Gastroesophageal sphincter (tissue), 4 donors: ENCODE data around the gene HECW1. TPM values are rescaled to one million over a fixed set of nuclear protein-coding genes. Genes with fewer than 3 reads are reported as not detected.

Source experiments
- ATAC-seq: fragments of 150-250 bp; one replicate; pipeline ENCODE4 v1.9.1; 2016; ENCODE audit warnings: mild to moderate bottlenecking, moderate library complexity
- H3K27ac ChIP-seq, 4 donors: fragments of 200-600 bp; sonication (generic) in 3 of 4; 1 replicate in 3 of 4; 2 replicates in 1 of 4; pipeline ENCODE4 v1.5.1; 2016 to 2019
- H3K27me3 ChIP-seq: fragments of 200-600 bp; sonication (generic); one replicate; pipeline ENCODE4 v1.5.1; 2019
- H3K36me3 ChIP-seq, 2 donors: fragments of 200-600 bp; sonication (generic); one replicate each; pipeline ENCODE4 v1.5.1; 2019; ENCODE audit warnings: control low read depth in 1 of 2
- H3K4me1 ChIP-seq, 3 donors: fragments of 200-600 bp; sonication (generic); 1 replicate in 2 of 3; 2 replicates in 1 of 3; pipeline ENCODE4 v1.5.1; 2016 to 2019; ENCODE audit warnings: control low read depth in 2 of 3
- H3K4me3 ChIP-seq, 2 donors: fragments of 200-600 bp; sonication (generic); one replicate each; pipeline ENCODE4 v1.5.1; 2019; ENCODE audit warnings: mild to moderate bottlenecking in 1 of 2, moderate library complexity in 1 of 2
- H3K9me3 ChIP-seq, 3 donors: fragments of 200-600 bp; sonication (generic); one replicate each; pipeline ENCODE4 v1.5.1; 2017 to 2019; ENCODE audit warnings: control low read depth in 2 of 3
- CTCF ChIP-seq, 4 experiments: fragments of 200-600 bp in 2 of 4; fragments of 450-650 bp in 2 of 4; sonication (generic) in 1 of 4; IDR thresholded peaks; one replicate each; pipeline ENCODE4 v1.5.1; 2017 to 2019; ENCODE audit warnings: antibody characterized with exemption in 4 of 4, mild to moderate bottlenecking in 2 of 4, moderate library complexity in 2 of 4
- EP300 ChIP-seq: sonication (generic); formaldehyde crosslinking; IDR thresholded peaks from one replicate; pipeline ENCODE4 v1.6.1; 2017; ENCODE audit warnings: antibody characterized with exemption, mild to moderate bottlenecking
- POLR2A ChIP-seq, 2 donors: fragments of 450-650 bp; IDR thresholded peaks; one replicate each; pipeline ENCODE4 v1.6.1; 2017; ENCODE audit warnings: antibody characterized with exemption in 2 of 2, mild to moderate bottlenecking in 2 of 2, moderate library complexity in 1 of 2
- POLR2AphosphoS5 ChIP-seq: sonication (generic); formaldehyde crosslinking; IDR thresholded peaks from one replicate; pipeline ENCODE4 v1.6.1; 2017; ENCODE audit warnings: antibody characterized with exemption
- WGBS, 2 donors: methylation state at CpG; one replicate each; pipeline ENCODE4 v1.1.5; 2018; ENCODE audit warnings: low coverage in 1 of 2; 5-methylcytosine and 5-hydroxymethylcytosine counted together
- total RNA-seq, 4 donors: library from RNA; depleted of rRNA; stranded (reverse); fragments of >200 nt; gene quantifications; one replicate each; pipeline ENCODE4 v1.1.0, GENCODE V29; 2016

Gene HECW1
- total RNA-seq, 4 donors from 2014 or later: 0.04 to 0.31 (median 0.13) TPM; not detected in 1

DNA sequence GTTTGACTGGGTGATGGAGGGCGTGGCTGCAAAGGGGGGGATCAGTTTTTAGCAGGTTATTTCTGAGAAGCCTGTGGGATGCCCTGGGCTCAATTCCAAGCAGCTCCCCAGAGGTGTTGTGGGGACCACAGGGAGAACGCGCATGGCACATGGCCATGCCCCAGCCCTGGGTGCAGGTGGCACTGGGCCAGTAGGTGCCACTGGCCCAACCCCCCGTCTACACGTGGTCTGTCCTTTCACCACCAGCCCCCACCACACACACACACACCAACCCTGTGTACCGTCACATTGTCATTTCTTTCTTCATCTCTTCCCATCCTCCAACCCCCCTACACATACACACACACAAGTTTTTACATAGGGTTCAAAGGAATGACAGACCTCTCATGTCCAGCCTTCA is 355.4 kb downstream of the HECW1 start:
- WGBS, 2 donors: 93% methylated on average over 3 of the region's 6 CpGs; no CpG with 5 or more reads in 1 of the 2 donors
- Histone ChIP-seq H3K36me3 (no peaks in the 10 kb centered on the region), H3K27me3 (no peaks in the 10 kb centered on the region), H3K9me3 (no peaks in the 10 kb centered on the region), H3K4me3 (no peak overlapping the region), H3K4me1 (peaks cover 0 to 3% (median 0%) of the 10 kb centered on the region in 3 donors), H3K27ac (no peak overlapping the region)
- ATAC-seq: no peak
- TF ChIP-seq POLR2A (IDR thresholded peaks at IDR 0.05) (no peak), POLR2AphosphoS5 (no peak), CTCF (IDR thresholded peaks at IDR 0.05) (no peak), EP300 (no peak)

GRCh38 chr7:43469051-43469450 is 356.6 kb downstream of the HECW1 start:
- Histone ChIP-seq H3K27ac (no peak overlapping the region), H3K36me3 (no peaks in the 10 kb centered on the region), H3K9me3 (no peaks in the 10 kb centered on the region), H3K4me3 (no peak overlapping the region), H3K27me3 (no peaks in the 10 kb centered on the region), H3K4me1 (no peaks in the 10 kb centered on the region)
- ATAC-seq: no peak
- TF ChIP-seq POLR2A (IDR thresholded peaks at IDR 0.05) (no peak), EP300 (no peak), POLR2AphosphoS5 (no peak), CTCF (IDR thresholded peaks at IDR 0.05) (no peak)
- WGBS, 2 donors: 83 to 90% methylated on average over 3 to 10 of the region's 10 CpGs

- H3K4me3 ChIP-seq: no peak overlapping the region
- H3K36me3 ChIP-seq: no peaks in the 10 kb centered on the region
- TF ChIP-seq CTCF (IDR thresholded peaks at IDR 0.05) (no peak), EP300 (no peak), POLR2AphosphoS5 (no peak), POLR2A (IDR thresholded peaks at IDR 0.05) (no peak)
- ATAC-seq: no peak
- no peaks in the 10 kb centered on the region for H3K4me1 ChIP-seq
- WGBS, 2 donors: 84 to 100% methylated on average over 1 to 5 of the region's 5 CpGs
- H3K27ac ChIP-seq: no peak overlapping the region
- no peaks in the 10 kb centered on the region for H3K27me3 ChIP-seq
- H3K9me3 ChIP-seq: no peaks in the 10 kb centered on the region
Measured at GRCh38 chr7:43470110-43470509, 357.7 kb downstream of the HECW1 start.

DNA sequence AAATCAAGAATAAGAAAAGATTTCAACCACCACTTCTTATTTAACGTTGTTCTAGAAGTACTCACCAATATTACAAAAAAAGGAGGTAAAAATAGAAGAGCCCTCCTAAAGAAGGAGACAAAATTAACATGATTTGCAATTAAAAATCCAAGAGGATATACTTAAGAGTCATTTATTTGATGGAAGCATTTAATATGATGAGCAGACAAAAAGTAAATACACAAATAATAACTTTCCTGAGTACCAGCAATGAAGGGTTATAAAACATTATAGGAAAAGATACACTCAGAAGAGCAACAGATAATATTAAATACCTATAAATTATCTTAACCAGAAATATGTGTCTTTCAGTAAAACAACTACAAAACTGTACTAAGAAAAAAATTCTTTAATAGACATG is 363.5 kb downstream of the HECW1 start:
- H3K27me3 ChIP-seq: no peaks in the 10 kb centered on the region
- H3K36me3 ChIP-seq: no peaks in the 10 kb centered on the region
- no peaks in the 10 kb centered on the region for H3K4me1 ChIP-seq
- no peaks in the 10 kb centered on the region for H3K9me3 ChIP-seq
- TF ChIP-seq CTCF (IDR thresholded peaks at IDR 0.05): no peak
- TF ChIP-seq POLR2A (IDR thresholded peaks at IDR 0.05): no peak
- TF ChIP-seq EP300: no peak
- no peak for TF ChIP-seq POLR2AphosphoS5
- H3K27ac ChIP-seq: no peak overlapping the region
- WGBS, 2 donors: 92 to 100% methylated on average over 1 of the region's 1 CpG
- no peak for ATAC-seq
- H3K4me3 ChIP-seq: no peak overlapping the region

GRCh38 chr7:43476896-43477295 is 364.4 kb downstream of the HECW1 start:
- H3K4me1 ChIP-seq: no peaks in the 10 kb centered on the region
- 86 to 88% methylated on average over 2 of the region's 2 CpGs for WGBS, 2 donors
- H3K36me3 ChIP-seq: no peaks in the 10 kb centered on the region
- ATAC-seq: no peak
- no peak overlapping the region for H3K4me3 ChIP-seq
- no peaks in the 10 kb centered on the region for H3K9me3 ChIP-seq
- H3K27ac ChIP-seq: no peak overlapping the region
- H3K27me3 ChIP-seq: no peaks in the 10 kb centered on the region
- TF ChIP-seq CTCF (IDR thresholded peaks at IDR 0.05) (no peak), POLR2A (IDR thresholded peaks at IDR 0.05) (no peak), EP300 (no peak), POLR2AphosphoS5 (no peak)
